NOMO-1 treated with dmso at 0.1 percent for 144 hours (cell line): ENCODE measurements around the gene CHAD.

Source experiments
- DNase-seq: peaks from one replicate; lab custom pipeline; 2025; ENCODE audit not compliant: unreplicated experiment; lab: John Stamatoyannopoulos, UW

CHAD gene

GRCh38 chr17:50458701-50459676 is 9.7 kb downstream of the CHAD start:
- DNase-seq, result no peak

DNA sequence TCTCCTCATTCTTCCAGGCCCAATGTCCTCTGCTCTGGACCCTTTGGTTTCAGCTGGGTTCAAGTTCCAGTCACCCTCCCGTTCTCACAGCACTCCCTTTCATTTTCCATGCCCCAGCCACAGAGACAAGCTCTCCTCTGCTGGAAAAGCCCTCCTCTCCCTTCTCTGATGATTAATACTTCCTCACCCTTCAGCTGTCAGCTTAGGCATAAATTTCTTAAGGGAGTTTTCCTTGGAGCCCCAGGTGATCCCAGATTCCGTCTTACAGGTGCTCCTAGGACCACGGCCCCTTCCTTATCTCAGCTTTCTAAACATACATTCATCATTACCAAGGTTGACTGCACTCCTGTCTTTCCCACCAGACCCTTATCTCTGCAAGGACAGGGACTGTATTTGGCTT is 10.4 kb downstream of the CHAD start:
- DNase-seq, result no peak

- no peak for DNase-seq
Measured at GRCh38 chr17:50457621-50458020, 11.1 kb downstream of the CHAD start.

- DNase-seq, result no peak
Measured at GRCh38 chr17:50453901-50454300, 14.8 kb downstream of the CHAD start.

DNA sequence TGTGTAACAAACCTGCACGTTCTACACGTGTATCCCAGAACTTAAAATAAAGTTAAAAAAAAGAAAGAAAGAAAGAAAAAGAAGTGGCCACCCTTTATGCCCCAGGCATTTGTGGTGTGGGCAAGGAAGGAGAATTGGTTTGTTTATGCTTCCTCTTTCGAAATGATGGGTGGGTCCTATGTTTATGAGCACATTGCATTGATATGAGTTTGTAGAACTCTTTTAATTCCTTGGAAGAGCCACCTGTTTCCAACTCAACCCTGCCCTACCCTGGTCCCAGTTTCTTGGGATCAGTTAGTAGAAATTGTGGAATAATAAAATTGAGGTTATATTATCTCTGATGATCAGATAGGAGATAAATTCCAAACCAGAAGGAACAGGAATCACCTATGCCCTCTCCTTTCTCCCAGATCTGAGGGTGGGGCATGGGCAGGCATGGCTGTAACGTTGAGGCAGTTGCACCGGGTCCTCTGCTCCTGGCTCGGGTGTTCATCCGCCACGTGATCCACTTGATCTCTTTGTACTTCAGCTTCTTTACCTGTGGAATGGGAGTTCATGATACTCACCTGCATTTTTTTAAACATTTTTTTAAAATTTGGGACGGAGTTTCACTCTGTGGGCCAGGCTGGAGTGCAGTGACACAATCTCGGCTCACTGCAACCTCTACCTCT is 15.9 kb downstream of the CHAD start:
- peak; percentile 74 for DNase-seq

DNA sequence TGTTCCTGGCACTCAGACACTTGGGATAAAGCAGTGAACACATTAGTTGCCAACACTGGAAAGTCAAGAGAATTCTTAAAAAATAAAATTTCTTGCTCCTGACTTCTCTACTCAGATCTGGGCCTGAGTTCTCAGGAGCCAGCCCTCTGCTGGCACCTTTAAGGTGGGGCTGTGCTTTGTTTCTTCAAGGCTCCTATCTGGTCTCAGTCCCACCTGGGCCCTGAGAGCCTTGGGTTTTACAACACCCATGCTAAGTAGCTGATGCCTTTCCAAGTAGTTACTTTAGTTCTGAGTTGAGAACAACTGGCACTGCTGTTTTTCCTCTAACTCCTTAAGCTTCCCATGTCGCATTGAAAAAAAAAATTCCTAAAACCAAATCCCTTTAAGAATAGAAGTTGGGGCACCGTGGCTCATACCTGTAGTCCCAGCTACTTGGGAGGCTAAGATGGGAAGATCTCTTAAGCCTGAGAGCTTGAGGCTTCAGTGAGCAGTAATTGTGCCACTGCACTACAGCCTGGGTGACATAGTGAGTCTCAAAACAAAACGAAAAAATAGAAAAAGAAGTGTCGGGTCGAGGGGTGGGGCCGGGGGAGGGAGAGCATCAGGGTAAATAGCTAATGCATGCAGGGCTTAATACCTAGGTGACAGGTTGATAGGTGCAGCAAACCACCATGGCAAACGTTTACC is 16.6 kb downstream of the CHAD start:
- DNase-seq, result no peak

DNA sequence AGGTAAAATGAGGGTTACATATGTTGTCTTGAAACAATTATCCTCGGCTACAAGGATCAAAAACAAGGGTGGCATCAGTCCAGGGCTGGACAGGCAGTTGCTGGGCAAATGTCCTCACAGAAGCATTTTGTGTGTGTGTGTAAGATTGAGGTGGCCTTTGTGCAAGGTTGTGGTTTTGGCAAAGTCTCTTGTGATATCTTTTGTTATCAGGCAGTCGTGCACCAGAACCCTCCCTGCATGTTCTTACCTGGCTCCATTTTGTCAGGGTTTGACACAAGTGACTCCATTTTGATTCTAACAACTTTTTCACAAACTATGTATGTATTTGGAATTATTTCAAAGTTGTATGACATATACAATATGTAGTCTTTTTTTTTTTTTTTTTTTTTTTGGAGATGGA is 20.0 kb downstream of the CHAD start:
- DNase-seq, result no peak

DNA sequence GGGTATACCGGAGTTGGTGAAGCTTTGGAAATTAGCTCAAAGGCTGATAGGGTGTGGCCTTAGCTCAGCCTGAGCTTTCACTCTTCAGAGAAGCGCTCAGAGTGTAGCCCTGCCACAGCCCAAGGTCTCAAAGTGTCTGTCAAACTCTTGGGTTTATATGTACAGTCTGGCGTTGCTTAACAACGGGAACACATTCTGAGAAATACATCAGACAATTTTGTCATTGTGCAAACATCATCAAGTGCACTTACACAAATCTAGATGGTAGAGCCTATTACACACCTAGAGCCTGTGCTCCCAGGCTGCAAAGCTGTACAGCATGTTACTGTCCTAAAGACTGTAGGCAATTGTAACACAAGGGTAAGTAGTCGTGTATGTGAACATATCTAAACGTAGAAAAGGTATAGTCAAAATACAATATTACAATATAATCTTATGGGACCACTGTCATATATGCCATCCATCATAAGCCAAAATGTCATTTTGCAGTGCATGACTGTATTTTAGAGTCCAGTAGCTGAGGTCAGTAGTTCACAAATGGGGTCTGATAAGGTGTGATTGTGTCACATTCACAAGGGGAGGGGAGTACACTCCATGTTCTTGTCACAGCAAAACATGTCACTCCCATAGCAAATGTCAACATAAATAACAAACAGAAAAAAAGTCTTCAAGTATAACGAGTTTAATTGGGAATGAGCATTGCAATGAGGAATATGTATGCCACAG is 20.6 kb downstream of the CHAD start:
- DNase-seq, result no peak

- DNase-seq, result no peak
Measured at GRCh38 chr17:50445730-50446325, 22.9 kb downstream of the CHAD start.

GRCh38 chr17:50444841-50445715 is 23.6 kb downstream of the CHAD start:
- no peak for DNase-seq

GRCh38 chr17:50443505-50443974 is 25.1 kb downstream of the CHAD start:
- DNase-seq, result no peak

- no peak for DNase-seq
Measured at GRCh38 chr17:50440838-50441829, 27.5 kb downstream of the CHAD start.

GRCh38 chr17:50440172-50440837 is 28.4 kb downstream of the CHAD start:
- no peak for DNase-seq

DNA sequence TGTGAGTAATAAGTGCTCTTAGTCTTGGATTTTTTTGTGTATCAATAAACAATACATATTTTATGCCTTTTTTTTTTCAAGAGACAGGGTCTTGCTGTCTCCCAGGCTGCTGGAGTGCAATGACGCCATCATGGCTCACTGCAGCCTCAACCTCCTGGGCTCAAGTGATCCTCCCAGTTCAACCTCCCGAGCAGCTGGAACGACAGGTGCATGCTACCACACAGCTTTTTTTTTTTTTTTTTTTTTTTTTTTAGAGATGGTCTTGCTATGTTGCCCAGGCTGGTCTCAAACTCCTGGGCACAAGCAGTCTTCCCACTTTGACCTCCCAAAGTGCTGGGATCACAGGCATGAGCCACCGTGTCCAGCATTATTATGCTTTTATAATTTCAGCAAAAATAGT is 29.7 kb downstream of the CHAD start:
- DNase-seq, result no peak

DNA sequence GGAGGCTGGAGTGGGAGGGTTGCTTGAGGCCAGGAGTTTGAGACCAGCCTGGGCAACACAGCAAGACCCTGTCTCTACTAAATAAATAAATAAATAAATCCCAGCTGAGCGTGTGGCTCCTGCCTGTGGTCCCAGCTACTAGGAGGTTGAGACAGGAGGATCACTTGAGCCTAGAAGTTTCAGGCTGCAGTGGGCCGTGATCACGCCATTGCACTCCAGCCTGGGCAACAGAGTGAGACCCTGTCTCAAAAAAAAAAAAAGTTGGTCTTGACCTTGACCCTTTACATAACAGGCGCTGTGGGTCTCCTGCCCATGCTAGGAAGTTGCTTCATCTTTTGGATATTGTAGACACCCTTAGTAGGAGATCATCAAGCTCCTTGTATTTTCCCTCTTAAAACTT is 31.3 kb downstream of the CHAD start:
- DNase-seq, result no peak

GRCh38 chr17:50432125-50432762 is 36.4 kb downstream of the CHAD start:
- DNase-seq, result no peak
